Chondrocyte (in vitro differentiated cells): ENCODE measurements around the gene FAR1. TPM values are rescaled to one million over a fixed set of nuclear protein-coding genes. Genes with fewer than 3 reads are reported as not detected.
A peak's percentile ranks its signal among the peaks of the same experiment; 100 is the strongest.

Experiments
- DNase-seq: peaks from one replicate; pipeline ENCODE4 v3.0.0; 2021; ENCODE audit warnings: mixed read lengths, low spot score
- H3K27ac Mint-ChIP-seq: one replicate; pipeline ENCODE4 v1.8.0; 2021; ENCODE audit warnings: mild to moderate bottlenecking, moderate library complexity, mixed read lengths; ENCODE audit not compliant: unreplicated experiment
- H3K27me3 Mint-ChIP-seq: 2 replicates; pipeline ENCODE4 v1.8.0; 2021; ENCODE audit warnings: low read depth, mixed read lengths
- H3K36me3 Mint-ChIP-seq: 2 replicates; pipeline ENCODE4 v1.8.0; 2021; ENCODE audit warnings: low read depth, mixed read lengths
- H3K4me1 Mint-ChIP-seq: 2 replicates; pipeline ENCODE4 v1.8.0; 2021; ENCODE audit warnings: low read depth, mild to moderate bottlenecking, mixed read lengths
- H3K4me3 Mint-ChIP-seq: one replicate; pipeline ENCODE4 v1.8.0; 2021; ENCODE audit warnings: mild to moderate bottlenecking, moderate library complexity, mixed read lengths; ENCODE audit not compliant: unreplicated experiment
- H3K9me3 Mint-ChIP-seq: 2 replicates; pipeline ENCODE4 v1.8.0; 2021; ENCODE audit warnings: low read depth, mixed read lengths
- CTCF ChIP-seq: fragments of 200-600 bp; sonication (generic); IDR thresholded peaks from 2 replicates; pipeline ENCODE4 v1.5.0; 2021; ENCODE audit warnings: antibody characterized with exemption, mild to moderate bottlenecking, moderate library complexity
- total RNA-seq: library from RNA; stranded (reverse); gene quantifications from 3 replicates; pipeline ENCODE4 v1.2.1, GENCODE V29; 2021

FAR1 gene
- total RNA-seq, 1 donor from 2014 or later: 74.6 TPM

- H3K27ac Mint-ChIP-seq: no peak overlapping the region
- no peaks in the 10 kb centered on the region for H3K36me3 Mint-ChIP-seq
- H3K27me3 Mint-ChIP-seq: peaks cover 42% of the 10 kb centered on the region
- H3K9me3 Mint-ChIP-seq: peaks cover 6% of the 10 kb centered on the region
- no peak for TF ChIP-seq CTCF
- H3K4me3 Mint-ChIP-seq: no peak overlapping the region
- no peak for DNase-seq
- no peaks in the 10 kb centered on the region for H3K4me1 Mint-ChIP-seq
These were observed 107.0 kb downstream of the FAR1 start for GRCh38 chr11:13775471-13775870.

DNA sequence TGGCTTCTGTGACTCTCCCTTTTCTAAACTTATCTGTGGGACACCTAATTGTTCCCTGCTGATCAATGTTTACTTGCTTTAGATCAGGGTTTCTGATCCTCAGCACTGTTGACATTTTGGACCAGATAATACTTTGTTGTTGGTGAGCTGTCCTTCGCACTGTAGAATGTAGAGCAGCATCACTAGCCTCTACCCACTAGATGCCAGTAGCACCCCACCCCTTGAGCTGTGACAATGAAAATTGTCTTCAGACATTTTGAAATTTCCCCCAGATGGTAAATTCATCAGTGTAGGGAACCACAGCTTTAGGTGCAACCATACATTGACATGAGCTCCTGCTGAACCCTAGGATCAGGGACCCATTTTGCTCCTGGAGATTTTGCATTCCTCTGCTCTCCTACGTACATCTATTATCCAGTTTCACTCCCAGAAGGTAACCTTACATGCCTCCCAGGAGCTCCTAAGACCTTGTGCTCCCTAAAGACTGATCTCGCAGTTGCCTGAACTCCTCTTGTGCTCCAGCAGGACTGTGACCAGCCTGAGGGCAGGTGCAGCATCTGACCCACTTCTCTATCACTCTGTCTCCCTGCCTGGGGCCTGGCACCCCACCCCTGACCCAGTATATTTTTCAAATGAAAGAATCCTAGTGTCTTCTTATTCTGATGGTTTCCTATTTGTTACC is 107.8 kb downstream of the FAR1 start:
- TF ChIP-seq CTCF: peak; percentile 21
- H3K9me3 Mint-ChIP-seq: peaks cover 6% of the 10 kb centered on the region
- H3K27me3 Mint-ChIP-seq: peaks cover 39% of the 10 kb centered on the region
- no peaks in the 10 kb centered on the region for H3K36me3 Mint-ChIP-seq
- no peak for DNase-seq
- H3K4me1 Mint-ChIP-seq: no peaks in the 10 kb centered on the region
- no peak overlapping the region for H3K27ac Mint-ChIP-seq
- H3K4me3 Mint-ChIP-seq: no peak overlapping the region

GRCh38 chr11:13777341-13777985 is 109.0 kb downstream of the FAR1 start:
- Mint-ChIP-seq H3K4me3 (no peak overlapping the region), H3K27me3 (peaks cover 41% of the 10 kb centered on the region), H3K27ac (no peak overlapping the region), H3K9me3 (peaks cover 6% of the 10 kb centered on the region), H3K36me3 (no peaks in the 10 kb centered on the region), H3K4me1 (no peaks in the 10 kb centered on the region)
- no peak for DNase-seq
- no peak for TF ChIP-seq CTCF

DNA sequence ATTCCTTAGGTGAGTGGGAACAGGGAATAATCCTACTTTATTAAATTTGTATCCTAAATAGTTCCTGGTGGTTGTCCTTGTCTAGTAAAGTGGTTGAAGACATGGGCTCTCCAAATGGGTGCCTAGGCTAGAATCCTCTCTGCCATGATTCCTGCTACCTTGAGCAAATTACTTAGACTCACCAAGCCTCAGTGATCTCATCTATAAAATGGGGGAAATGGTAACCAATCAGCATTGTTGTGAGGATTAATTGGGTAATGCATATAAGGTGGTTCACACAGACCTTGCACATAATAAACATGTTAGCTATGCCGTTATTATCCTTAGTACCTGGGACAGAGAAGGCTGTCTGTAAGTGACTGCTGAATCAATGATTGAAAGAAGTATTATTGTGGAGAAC is 109.9 kb downstream of the FAR1 start:
- Mint-ChIP-seq H3K4me3 (no peak overlapping the region), H3K27me3 (peaks cover 45% of the 10 kb centered on the region), H3K9me3 (peaks cover 6% of the 10 kb centered on the region), H3K4me1 (no peaks in the 10 kb centered on the region), H3K27ac (no peak overlapping the region), H3K36me3 (no peaks in the 10 kb centered on the region)
- TF ChIP-seq CTCF: no peak
- DNase-seq: no peak

GRCh38 chr11:13781153-13781552 is 112.7 kb downstream of the FAR1 start:
- TF ChIP-seq CTCF: no peak
- Mint-ChIP-seq H3K4me3 (no peak overlapping the region), H3K36me3 (no peaks in the 10 kb centered on the region), H3K27me3 (peaks cover 50% of the 10 kb centered on the region), H3K4me1 (no peaks in the 10 kb centered on the region), H3K9me3 (no peaks in the 10 kb centered on the region), H3K27ac (no peak overlapping the region)
- no peak for DNase-seq

Other genes with a start within 250 kb of the FAR1 start
- 34.2 to 37.3 TPM (median 35.4 TPM) in 3 replicates for gene BTBD10, start 205.4 kb upstream of the FAR1 start, total RNA-seq
- not detected in 3 replicates for gene PTH, start 172.7 kb upstream of the FAR1 start, total RNA-seq